Karpas-422 (cell line): Measurements from ENCODE around the gene TIMP2. TPM values are rescaled to one million over a fixed set of nuclear protein-coding genes. Genes with fewer than 3 reads are reported as not detected.

Source experiments
- DNase-seq: peaks from one replicate; pipeline ENCODE4 v3.0.0-alpha.2; 2015
- H2AFZ ChIP-seq: fragments of 200-600 bp; sonication (generic); 2 replicates; pipeline ENCODE4 v1.6.1; 2014; ENCODE audit warnings: antibody characterized with exemption, low read length, mixed read lengths
- H3K27ac ChIP-seq: fragments of 200-600 bp; sonication (generic); 2 replicates; pipeline ENCODE4 v1.5.1; 2014; ENCODE audit warnings: mild to moderate bottlenecking, low read length, moderate library complexity
- H3K27me3 ChIP-seq: fragments of 200-600 bp; sonication (generic); 2 replicates; pipeline ENCODE4 v1.6.1; 2014; ENCODE audit warnings: low read length, mixed read lengths
- H3K36me3 ChIP-seq: fragments of 200-600 bp; sonication (generic); 2 replicates; pipeline ENCODE4 v1.6.1; 2014; ENCODE audit warnings: low read length, mixed read lengths; ENCODE audit not compliant: insufficient read depth
- H3K4me1 ChIP-seq: fragments of 200-600 bp; sonication (generic); 2 replicates; pipeline ENCODE4 v1.6.1; 2014; ENCODE audit warnings: mild to moderate bottlenecking, low read length, mixed read lengths
- H3K4me2 ChIP-seq: fragments of 200-600 bp; sonication (generic); 2 replicates; pipeline ENCODE4 v1.6.1; 2014; ENCODE audit warnings: low read length, low read depth, mild to moderate bottlenecking; ENCODE audit not compliant: poor library complexity, severe bottlenecking
- H3K4me3 ChIP-seq: fragments of 200-600 bp; sonication (generic); 2 replicates; pipeline ENCODE4 v1.5.1; 2014; ENCODE audit warnings: mild to moderate bottlenecking, antibody characterized with exemption, low read length, mixed read lengths
- H3K79me2 ChIP-seq: fragments of 200-600 bp; sonication (generic); 2 replicates; pipeline ENCODE4 v1.6.1; 2014; ENCODE audit warnings: mild to moderate bottlenecking, low read length, mixed read lengths
- H3K9ac ChIP-seq: fragments of 200-600 bp; sonication (generic); 2 replicates; pipeline ENCODE4 v1.6.0; 2014; ENCODE audit warnings: low read length
- H3K9me2 ChIP-seq: fragments of 200-600 bp; sonication (generic), shearing (Covaris generic); replicated peaks from 2 replicates; pipeline ENCODE4 v1.6.0; 2014; ENCODE audit warnings: mild to moderate bottlenecking, low read length, moderate library complexity; ENCODE audit not compliant: insufficient read depth
- H3K9me3 ChIP-seq: fragments of 300-700, 200-600 bp; sonication (generic); 2 replicates; pipeline ENCODE4 v1.6.1; 2014; ENCODE audit warnings: low read length, mixed read lengths
- H4K20me1 ChIP-seq: fragments of 200-600 bp; sonication (generic); 2 replicates; pipeline ENCODE4 v1.6.1; 2014; ENCODE audit warnings: mild to moderate bottlenecking, antibody characterized with exemption, low read length, low read depth; ENCODE audit not compliant: insufficient read depth
- total RNA-seq: library from RNA; depleted of rRNA; stranded (reverse); fragments of >200 nt; shearing (Covaris generic); gene quantifications from 2 replicates; pipeline ENCODE4 v1.2.3, GENCODE V29; 2014; ENCODE audit warnings: low replicate concordance

TIMP2 gene
- total RNA-seq, 1 experiment from 2014 or later, result not detected

GRCh38 chr17:78960928-78961327, 35.7 kb upstream of the TIMP2 start:
- no peak overlapping the region for H3K9ac ChIP-seq

GRCh38 chr17:78959803-78960202, 34.6 kb upstream of the TIMP2 start:
- Histone ChIP-seq H3K36me3 (no peaks in the 10 kb centered on the region), H3K9ac (no peak overlapping the region), H3K4me2 (no peak overlapping the region), H3K9me2 (no peaks in the 10 kb centered on the region), H3K27me3 (no peaks in the 10 kb centered on the region), H3K4me1 (no peaks in the 10 kb centered on the region), H2AFZ (no peak overlapping the region), H3K27ac (no peak overlapping the region), H4K20me1 (no peaks in the 10 kb centered on the region), H3K9me3 (no peaks in the 10 kb centered on the region), H3K79me2 (no peaks in the 10 kb centered on the region), H3K4me3 (no peak overlapping the region)
- DNase-seq, result peak; percentile 16

More at GRCh38 chr17:78960928-78961327, 35.7 kb upstream of the TIMP2 start:
- H3K9me2 ChIP-seq, result no peaks in the 10 kb centered on the region
- no peaks in the 10 kb centered on the region for H3K36me3 ChIP-seq
- DNase-seq, result peak; percentile 11
- H3K4me3 ChIP-seq, result no peak overlapping the region
- no peaks in the 10 kb centered on the region for H3K9me3 ChIP-seq
- no peaks in the 10 kb centered on the region for H4K20me1 ChIP-seq
- H3K4me2 ChIP-seq, result no peak overlapping the region
- H3K79me2 ChIP-seq, result no peaks in the 10 kb centered on the region
- no peaks in the 10 kb centered on the region for H3K27me3 ChIP-seq
- H3K4me1 ChIP-seq, result peaks cover 6% of the 10 kb centered on the region
- no peak overlapping the region for H3K27ac ChIP-seq
- H2AFZ ChIP-seq, result no peak overlapping the region

GRCh38 chr17:78958641-78959127, 33.5 kb upstream of the TIMP2 start:
- Histone ChIP-seq H3K9me3 (no peaks in the 10 kb centered on the region), H3K9ac (no peak overlapping the region), H3K36me3 (no peaks in the 10 kb centered on the region), H3K27me3 (no peaks in the 10 kb centered on the region), H3K4me3 (no peak overlapping the region), H3K9me2 (no peaks in the 10 kb centered on the region), H3K4me1 (no peaks in the 10 kb centered on the region), H3K4me2 (no peak overlapping the region), H4K20me1 (no peaks in the 10 kb centered on the region), H3K27ac (no peak overlapping the region), H2AFZ (no peak overlapping the region), H3K79me2 (no peaks in the 10 kb centered on the region)
- DNase-seq, result no peak

- Histone ChIP-seq H3K4me1 (no peaks in the 10 kb centered on the region), H3K27me3 (no peaks in the 10 kb centered on the region), H3K36me3 (no peaks in the 10 kb centered on the region), H3K4me2 (no peak overlapping the region), H3K9me3 (no peaks in the 10 kb centered on the region), H2AFZ (no peak overlapping the region), H3K9ac (no peak overlapping the region), H4K20me1 (no peaks in the 10 kb centered on the region), H3K9me2 (no peaks in the 10 kb centered on the region), H3K4me3 (no peak overlapping the region), H3K79me2 (no peaks in the 10 kb centered on the region), H3K27ac (no peak overlapping the region)
- no peak for DNase-seq
Observed at GRCh38 chr17:78957128-78957527, 31.9 kb upstream of the TIMP2 start.

- no peaks in the 10 kb centered on the region for H3K4me1 ChIP-seq
- no peaks in the 10 kb centered on the region for H4K20me1 ChIP-seq
- peaks cover 3% of the 10 kb centered on the region for H3K9me3 ChIP-seq
- H3K27ac ChIP-seq, result no peak overlapping the region
- no peaks in the 10 kb centered on the region for H3K9me2 ChIP-seq
- no peaks in the 10 kb centered on the region for H3K79me2 ChIP-seq
- no peak overlapping the region for H3K9ac ChIP-seq
- H2AFZ ChIP-seq, result no peak overlapping the region
- no peak overlapping the region for H3K4me3 ChIP-seq
- H3K27me3 ChIP-seq, result no peaks in the 10 kb centered on the region; the same call in 1 of the 2 replicates
- H3K4me2 ChIP-seq, result no peak overlapping the region
- H3K36me3 ChIP-seq, result no peaks in the 10 kb centered on the region
- DNase-seq, result no peak
Observed at GRCh38 chr17:78956254-78956653, 31.1 kb upstream of the TIMP2 start.

GRCh38 chr17:78954684-78955083, 29.5 kb upstream of the TIMP2 start:
- Histone ChIP-seq H3K4me2 (no peak overlapping the region), H3K4me3 (no peak overlapping the region), H4K20me1 (no peaks in the 10 kb centered on the region), H3K27ac (no peak overlapping the region), H3K9ac (no peak overlapping the region), H3K9me2 (no peaks in the 10 kb centered on the region), H3K27me3 (no peaks in the 10 kb centered on the region; the same call in 1 of the 2 replicates), H3K9me3 (peaks cover 12% of the 10 kb centered on the region), H2AFZ (no peak overlapping the region), H3K36me3 (no peaks in the 10 kb centered on the region), H3K4me1 (no peaks in the 10 kb centered on the region), H3K79me2 (no peaks in the 10 kb centered on the region)
- no peak for DNase-seq

- Histone ChIP-seq H3K4me1 (no peaks in the 10 kb centered on the region), H3K36me3 (no peaks in the 10 kb centered on the region), H2AFZ (no peak overlapping the region), H3K4me3 (no peak overlapping the region), H4K20me1 (no peaks in the 10 kb centered on the region), H3K9me3 (peaks cover 12% of the 10 kb centered on the region), H3K9me2 (no peaks in the 10 kb centered on the region), H3K79me2 (no peaks in the 10 kb centered on the region), H3K27me3 (no peaks in the 10 kb centered on the region; the same call in 1 of the 2 replicates), H3K9ac (no peak overlapping the region), H3K4me2 (no peak overlapping the region), H3K27ac (no peak overlapping the region)
- no peak for DNase-seq
Observed at GRCh38 chr17:78953356-78954350, 28.5 kb upstream of the TIMP2 start.

- H3K9me2 ChIP-seq, result no peaks in the 10 kb centered on the region
- H3K4me3 ChIP-seq, result no peak overlapping the region
- H3K4me2 ChIP-seq, result no peak overlapping the region
- no peak overlapping the region for H3K9ac ChIP-seq
- no peaks in the 10 kb centered on the region for H4K20me1 ChIP-seq
- DNase-seq, result no peak
- no peak overlapping the region for H2AFZ ChIP-seq
- no peaks in the 10 kb centered on the region for H3K36me3 ChIP-seq
- H3K9me3 ChIP-seq, result peaks cover 12% of the 10 kb centered on the region
- H3K27me3 ChIP-seq, result no peaks in the 10 kb centered on the region; the same call in 1 of the 2 replicates
- H3K27ac ChIP-seq, result no peak overlapping the region
- no peaks in the 10 kb centered on the region for H3K4me1 ChIP-seq
- H3K79me2 ChIP-seq, result no peaks in the 10 kb centered on the region
Observed at GRCh38 chr17:78952706-78953105, 27.5 kb upstream of the TIMP2 start.
